B cell (primary cell): ENCODE results near the gene FNDC4. TPM values are rescaled to one million over a fixed set of nuclear protein-coding genes. Genes with fewer than 3 reads are reported as not detected.
"Not testable (repeated sequence)": the region's sequence is repeated elsewhere in the genome, so short reads cannot be mapped to it uniquely, and the experiment has no call there.

Source experiments
- ATAC-seq: fragments of 200-7000 bp; cut with Tn5 transposase; one replicate; pipeline ENCODE4 v1.10.0; 2021; ENCODE audit warnings: low read depth, mild to moderate bottlenecking, moderate number of reproducible peaks, moderate library complexity
- CTCF ChIA-PET: fragments of 350-600 bp; sonication (Branson Sonifier 250); formaldehyde crosslinking; loops from one replicate; lab custom pipeline; 2021; ENCODE audit warnings: antibody characterized with exemption, inconsistent platforms; lab: Charles Lee
- POLR2A ChIA-PET: fragments of 350-600 bp; sonication (Branson Sonifier 250); formaldehyde crosslinking; loops from one replicate; lab custom pipeline; 2021; ENCODE audit warnings: antibody characterized with exemption; lab: Charles Lee
- DNase-seq: peaks from one replicate; pipeline ENCODE4 v3.0.0; 2013
- H2AFZ ChIP-seq: 2 replicates; pipeline ENCODE4 v1.6.1; 2012; ENCODE audit warnings: mild to moderate bottlenecking, low read depth, low read length; ENCODE audit not compliant: insufficient read depth, poor library complexity, severe bottlenecking
- H3K27ac ChIP-seq, 2 donors: 1 replicate in 1 of 2; 2 replicates in 1 of 2; pipeline ENCODE4 v1.5.1; 2012 to 2013; ENCODE audit warnings: low read length in 2 of 2, mild to moderate bottlenecking in 2 of 2, moderate library complexity in 1 of 2
- H3K27me3 ChIP-seq, 4 experiments: fragments of 200-600 bp in 1 of 4; sonication (generic) in 1 of 4; replicated peaks in 1 of 4; 1 replicate in 2 of 4; 2 replicates in 2 of 4; pipeline versions ENCODE4 v1.6.1 to v1.7.0; 2013 to 2016; ENCODE audit warnings: low read length in 3 of 4, mild to moderate bottlenecking in 2 of 4, mixed read lengths in 1 of 4, moderate library complexity in 1 of 4; ENCODE audit not compliant: insufficient read depth in 4 of 4, control insufficient read depth in 3 of 4; ENCODE audit errors: control extremely low read depth in 1 of 4
- H3K36me3 ChIP-seq, 2 experiments: replicated peaks in 1 of 2; 1 replicate in 1 of 2; 2 replicates in 1 of 2; pipeline versions ENCODE4 v1.6.1 to v1.7.1; 2013; ENCODE audit warnings: low read length in 1 of 2; ENCODE audit not compliant: insufficient read depth in 2 of 2, control insufficient read depth in 1 of 2; ENCODE audit errors: control extremely low read depth in 1 of 2, extremely low read depth in 1 of 2
- H3K4me1 ChIP-seq, 2 donors: fragments of 200-600 bp in 1 of 2; sonication (generic) in 1 of 2; 1 replicate in 1 of 2; 2 replicates in 1 of 2; pipeline versions ENCODE4 v1.5.1 to v1.6.1; 2013 to 2017; ENCODE audit warnings: low read length in 2 of 2; ENCODE audit not compliant: control insufficient read depth in 2 of 2, insufficient read depth in 2 of 2
- H3K4me2 ChIP-seq: replicated peaks from 2 replicates; pipeline ENCODE3; 2012; ENCODE audit warnings: mild to moderate bottlenecking, low read depth, low read length; ENCODE audit not compliant: poor library complexity, severe bottlenecking
- H3K4me3 ChIP-seq, 5 experiments: fragments of 200-600 bp in 1 of 5; sonication (generic) in 1 of 5; 1 replicate in 3 of 5; 2 replicates in 2 of 5; pipeline versions ENCODE4 v1.5.1 to v1.7.0; 2011 to 2016; ENCODE audit warnings: low read length in 4 of 5, mild to moderate bottlenecking in 4 of 5, low read depth in 2 of 5, control low read depth in 1 of 5, moderate library complexity in 1 of 5; ENCODE audit not compliant: insufficient read depth in 1 of 5; ENCODE audit errors: control extremely low read depth in 1 of 5, extremely low read depth in 1 of 5
- H3K79me2 ChIP-seq: fragments of 200-600 bp; sonication (generic); one replicate; pipeline ENCODE4 v1.6.0; 2016; ENCODE audit warnings: low read length; ENCODE audit not compliant: control insufficient read depth, insufficient read depth
- H3K9ac ChIP-seq: fragments of 200-600 bp; sonication (generic); 2 replicates; pipeline ENCODE4 v1.6.1; 2017; ENCODE audit warnings: mild to moderate bottlenecking, low read length, moderate library complexity
- H3K9me3 ChIP-seq, 3 donors: one replicate each; pipeline versions ENCODE4 v1.6.1 to v1.7.1; 2013; ENCODE audit warnings: low read length in 2 of 3; ENCODE audit not compliant: control insufficient read depth in 2 of 3, insufficient read depth in 1 of 3; ENCODE audit errors: control extremely low read depth in 1 of 3
- H4K20me1 ChIP-seq: 2 replicates; pipeline ENCODE4 v1.6.0; 2012; ENCODE audit warnings: mild to moderate bottlenecking, low read length; ENCODE audit not compliant: insufficient read depth, control insufficient read depth, poor library complexity, severe bottlenecking
- H3K27ac Mint-ChIP-seq: one replicate; pipeline ENCODE4 v1.8.0; 2021; ENCODE audit warnings: mixed read lengths
- H3K27me3 Mint-ChIP-seq: one replicate; pipeline ENCODE4 v1.8.0; 2021; ENCODE audit warnings: mixed read lengths
- H3K4me1 Mint-ChIP-seq: one replicate; pipeline ENCODE4 v1.8.0; 2021; ENCODE audit warnings: mixed read lengths
- H3K4me3 Mint-ChIP-seq: one replicate; pipeline ENCODE4 v1.8.0; 2021; ENCODE audit warnings: mixed read lengths
- H3K9me3 Mint-ChIP-seq: one replicate; pipeline ENCODE4 v1.8.0; 2022; ENCODE audit warnings: mixed read lengths; ENCODE audit not compliant: insufficient read depth
- CTCF ChIP-seq: fragments of 200-600 bp; IDR thresholded peaks from one replicate; pipeline ENCODE4 v1.8.0; 2022; ENCODE audit warnings: antibody characterized with exemption, mild to moderate bottlenecking
- EZH2 ChIP-seq: IDR thresholded peaks from 2 replicates; pipeline ENCODE4 v1.6.1; 2012; ENCODE audit warnings: borderline replicate concordance, low read depth, mild to moderate bottlenecking, moderate library complexity, low read length; ENCODE audit not compliant: insufficient read depth, poor library complexity, severe bottlenecking
- WGBS: methylation state at CpG from one replicate; pipeline ENCODE4 v1.1.5; 2013; ENCODE audit warnings: missing lambda C conversion rate; ENCODE audit not compliant: insufficient coverage; 5-methylcytosine and 5-hydroxymethylcytosine counted together
- intact Hi-C: fragments of 100-400 bp; cut with micrococcal nuclease; formaldehyde crosslinking; loops from one replicate; pipeline ENCODE4 v1.10.0; 2022
- polyA plus RNA-seq: library from polyadenylated mRNA; depleted of rRNA; stranded (reverse); fragments of >200 nt; gene quantifications from 2 replicates; pipeline ENCODE4 v1.2.3, GENCODE V29; 2012
- total RNA-seq, 2 donors: library from RNA; stranded (reverse); fragments of 120-200 nt in 1 of 2; gene quantifications; 1 replicate in 1 of 2; 2 replicates in 1 of 2; pipeline versions ENCODE4 v1.2.3 to v1.2.4, GENCODE V29; 2013 to 2022

FNDC4 gene
- total and polyA plus RNA-seq, 2 donors (not counting 1 experiment from before 2014, with no cell fraction given): 0.31 TPM; not detected in 1

GRCh38 chr2:27538839-27539450, 43.9 kb upstream of the FNDC4 start:
- H3K4me1 Mint-ChIP-seq, H3K4me1 ChIP-seq, H3K27ac Mint-ChIP-seq, H3K79me2 ChIP-seq, H3K4me3 Mint-ChIP-seq, H3K36me3 ChIP-seq, H3K4me3 ChIP-seq, H3K9me3 ChIP-seq, H3K4me2 ChIP-seq, DNase-seq, ATAC-seq, H3K9ac ChIP-seq, POLR2A ChIA-PET, intact Hi-C loops, H3K27me3 ChIP-seq, CTCF ChIA-PET, H4K20me1 ChIP-seq, H2AFZ ChIP-seq, H3K27ac ChIP-seq, H3K9me3 Mint-ChIP-seq: not testable (repeated sequence)
- no CpG with 5 or more reads among the region's 6 CpGs for WGBS
- H3K27me3 Mint-ChIP-seq: peaks cover 27% of the 10 kb centered on the region

- H2AFZ ChIP-seq: no peak overlapping the region
- no peak overlapping the region for H3K4me2 ChIP-seq
- no peaks in the 10 kb centered on the region for H3K4me1 ChIP-seq
- H3K9me3 ChIP-seq: no peaks in the 10 kb centered on the region
- intact Hi-C loops: no loop called here
- Mint-ChIP-seq H3K27me3 (peaks cover 29% of the 10 kb centered on the region), H3K4me3 (no peak overlapping the region), H3K9me3 (no peaks in the 10 kb centered on the region), H3K27ac (no peak overlapping the region), H3K4me1 (no peaks in the 10 kb centered on the region)
- TF ChIP-seq EZH2: no peak
- TF ChIP-seq CTCF: no peak
- ChIA-PET CTCF (no interaction called here), POLR2A (no interaction called here)
- 100% methylated on average over 1 of the region's 4 CpGs for WGBS
- H3K4me3 ChIP-seq: no peak overlapping the region
- H3K36me3 ChIP-seq: no peaks in the 10 kb centered on the region
- ATAC-seq: no peak
- H3K79me2 ChIP-seq: no peaks in the 10 kb centered on the region
- no peak overlapping the region for H3K27ac ChIP-seq
- DNase-seq: no peak
- peaks cover 0 to 3% (median 0%) of the 10 kb centered on the region in 4 experiments for H3K27me3 ChIP-seq
- no peak overlapping the region for H3K9ac ChIP-seq
- H4K20me1 ChIP-seq: no peaks in the 10 kb centered on the region
These were observed 42.3 kb upstream of the FNDC4 start for GRCh38 chr2:27537287-27537686.
